Articular chondrocyte of knee joint (primary cell): Measurements from ENCODE around the gene CASTOR2. TPM values are rescaled to one million over a fixed set of nuclear protein-coding genes. Genes with fewer than 3 reads are reported as not detected.

ENCODE experiments used
- total RNA-seq: library from RNA; depleted of rRNA; stranded (reverse); fragments of >200 nt; gene quantifications from 2 replicates; pipeline ENCODE4 v1.2.3, GENCODE V29; 2012

CASTOR2 gene
- 17.3 and 21.7 TPM in 2 replicates for total RNA-seq

DNA sequence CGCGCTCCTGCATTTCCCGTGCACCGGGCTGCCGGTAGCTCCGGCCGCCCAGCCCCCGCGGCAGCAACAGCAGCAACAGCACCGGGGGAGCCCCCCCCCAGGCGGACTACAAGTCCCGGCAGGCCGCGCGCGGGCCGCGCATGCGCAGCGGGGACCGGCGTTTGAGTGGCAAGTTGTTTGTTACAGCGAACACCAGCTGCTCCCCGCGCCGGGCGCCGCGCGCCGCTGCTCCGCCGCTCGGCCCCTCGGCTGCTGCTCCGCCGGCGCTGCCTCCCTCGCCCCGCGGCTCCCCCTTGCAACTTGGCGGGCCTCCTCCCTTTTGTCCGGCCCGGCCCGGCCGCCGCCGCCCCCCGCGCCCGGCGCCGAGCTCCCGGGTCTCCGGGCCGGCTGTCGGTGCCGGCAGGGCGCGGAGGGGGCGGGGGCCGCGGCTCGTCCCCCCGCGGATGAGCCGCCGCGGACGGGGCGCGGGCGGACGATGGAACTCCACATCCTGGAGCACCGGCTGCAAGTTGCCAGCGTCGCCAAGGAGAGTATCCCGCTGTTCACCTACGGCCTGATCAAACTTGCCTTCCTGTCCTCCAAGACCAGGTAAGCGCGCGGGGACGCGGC lies at the start of gene CASTOR2:
Gene CASTOR2, plus strand, starts transcription at position 195 of the 609 bp plus-strand sequence. Its CDS starts 281 bp downstream, at position 476.

Other genes starting within 250 kb of the CASTOR2 start
- gene NCF1, start 190.7 kb upstream of the CASTOR2 start, total RNA-seq: not detected in 2 replicates
- 11.1 and 15.3 TPM in 2 replicates for gene GTF2IRD2, start 113.1 kb upstream of the CASTOR2 start, total RNA-seq
- 45.9 and 52.4 TPM in 2 replicates for gene RCC1L, start 109.1 kb downstream of the CASTOR2 start, total RNA-seq
- gene GTF2IRD2B, start 127.9 kb downstream of the CASTOR2 start, total RNA-seq: 30.9 and 32.7 TPM in 2 replicates